Mucosa of descending colon (tissue), 3 donors: ENCODE data around the gene NDUFV3. TPM values are rescaled to one million over a fixed set of nuclear protein-coding genes. Genes with fewer than 3 reads are reported as not detected.
"Not testable (repeated sequence)": the region's sequence is repeated elsewhere in the genome, so short reads cannot be mapped to it uniquely, and the experiment has no call there.

Experiments
- ATAC-seq: fragments of 200-7000 bp; cut with Tn5 transposase; one replicate; pipeline ENCODE4 v1.9.1; 2020; ENCODE audit warnings: mild to moderate bottlenecking, moderate library complexity
- DNase-seq, 3 donors: peaks; one replicate each; pipeline ENCODE4 v3.0.0-alpha.2; 2020
- H3K36me3 ChIP-seq: fragments of 200-600 bp; one replicate; pipeline ENCODE4 v1.8.0; 2021; ENCODE audit warnings: low read depth, mild to moderate bottlenecking
- H3K4me1 ChIP-seq: fragments of 200-600 bp; one replicate; pipeline ENCODE4 v1.8.0; 2021; ENCODE audit warnings: low read depth, mild to moderate bottlenecking
- H3K4me3 ChIP-seq: fragments of 200-600 bp; one replicate; pipeline ENCODE4 v1.8.0; 2021; ENCODE audit warnings: mild to moderate bottlenecking
- H3K9me3 ChIP-seq: fragments of 200-600 bp; one replicate; pipeline ENCODE4 v1.8.0; 2021; ENCODE audit warnings: mild to moderate bottlenecking
- CTCF ChIP-seq: fragments of 200-600 bp; IDR thresholded peaks from one replicate; pipeline ENCODE4 v1.8.0; 2022; ENCODE audit warnings: antibody characterized with exemption, mild to moderate bottlenecking
- intact Hi-C, 2 donors: fragments of 100-400 bp; cut with DNase I in 1 of 2; cut with micrococcal nuclease in 1 of 2; formaldehyde crosslinking; loops; one replicate each; pipeline versions ENCODE4 v1.11.0 to v1.11.1; 2022; cut with DNase I, micrococcal nuclease
- total RNA-seq, 3 donors: library from RNA; stranded (reverse); fragmentation: NEBNext Ultra II Directional in 2 of 3; extraction: Animal tissue kit (Norgen Biotek cat#: 25700) in 2 of 3; gene quantifications; one replicate each; pipeline versions ENCODE4 v1.2.1 to v1.2.4, GENCODE V29; 2021 to 2023
- donor health status: DM: no; HTN: no; CAD: no; lungs with moderate emphysema.
- donor health status: DM: no; HTN: no; CAD: no.
- donor health status: DM: no; HTN: yes; CAD: no.

NDUFV3 gene
- total RNA-seq, 3 donors from 2014 or later: 36.9 to 54.4 (median 38.5) TPM

GRCh38 chr21:42873096-42873495 is 20.0 kb upstream of the NDUFV3 start:
- TF ChIP-seq CTCF: no peak
- ATAC-seq: no peak
- H3K4me3 ChIP-seq: no peak overlapping the region
- no peak for DNase-seq
- intact Hi-C loops: no loop called here
- H3K9me3 ChIP-seq: no peaks in the 10 kb centered on the region
- H3K4me1 ChIP-seq: peaks cover 8% of the 10 kb centered on the region
- H3K36me3 ChIP-seq: peaks cover 5% of the 10 kb centered on the region

DNA sequence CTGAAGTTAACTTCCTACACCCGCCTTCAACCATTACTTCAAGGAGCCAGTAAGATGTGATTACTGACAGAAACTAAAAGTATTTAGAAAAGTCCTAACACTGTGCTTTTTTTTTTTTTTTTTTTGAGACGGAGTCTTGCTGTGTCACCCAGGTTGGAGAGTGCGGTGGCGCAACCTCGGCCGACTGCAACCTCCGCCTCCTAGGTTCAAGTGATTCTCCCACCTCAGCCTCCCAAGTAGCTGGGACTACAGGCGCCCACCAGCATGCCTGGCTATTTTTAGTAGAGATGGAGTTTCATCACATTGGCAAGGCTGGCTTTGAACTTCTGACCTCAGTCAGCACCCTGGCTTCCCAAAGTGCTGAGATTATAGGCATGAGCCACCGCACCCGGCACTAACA is 17.3 kb upstream of the NDUFV3 start:
- H3K9me3 ChIP-seq, DNase-seq, H3K36me3 ChIP-seq, ATAC-seq, intact Hi-C loops, H3K4me3 ChIP-seq: not testable (repeated sequence)
- H3K4me1 ChIP-seq: peaks cover 14% of the 10 kb centered on the region

DNA sequence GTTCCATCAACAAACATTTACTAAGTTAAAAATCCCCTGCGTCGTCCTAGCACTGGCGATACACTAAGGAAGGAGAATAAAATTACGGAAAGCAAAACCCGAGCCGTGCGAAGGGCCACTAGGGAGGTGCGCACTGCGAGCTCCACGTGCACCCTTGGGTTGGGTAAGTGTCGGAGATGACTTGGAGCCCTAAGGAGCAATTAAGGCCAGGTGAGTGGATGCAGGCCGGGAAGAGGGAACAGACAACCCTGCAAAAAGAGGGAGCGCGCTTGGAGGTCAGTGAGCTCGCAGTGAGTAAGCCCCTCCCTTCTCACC is 14.5 kb upstream of the NDUFV3 start:
- no peak for TF ChIP-seq CTCF
- Histone ChIP-seq H3K4me1 (peaks cover 14% of the 10 kb centered on the region), H3K4me3 (peak overlapping the region; percentile 91), H3K9me3 (no peaks in the 10 kb centered on the region), H3K36me3 (no peaks in the 10 kb centered on the region)
- DNase-seq (no peak), ATAC-seq (peak; percentile 56)
- intact Hi-C loops: no loop called here

DNA sequence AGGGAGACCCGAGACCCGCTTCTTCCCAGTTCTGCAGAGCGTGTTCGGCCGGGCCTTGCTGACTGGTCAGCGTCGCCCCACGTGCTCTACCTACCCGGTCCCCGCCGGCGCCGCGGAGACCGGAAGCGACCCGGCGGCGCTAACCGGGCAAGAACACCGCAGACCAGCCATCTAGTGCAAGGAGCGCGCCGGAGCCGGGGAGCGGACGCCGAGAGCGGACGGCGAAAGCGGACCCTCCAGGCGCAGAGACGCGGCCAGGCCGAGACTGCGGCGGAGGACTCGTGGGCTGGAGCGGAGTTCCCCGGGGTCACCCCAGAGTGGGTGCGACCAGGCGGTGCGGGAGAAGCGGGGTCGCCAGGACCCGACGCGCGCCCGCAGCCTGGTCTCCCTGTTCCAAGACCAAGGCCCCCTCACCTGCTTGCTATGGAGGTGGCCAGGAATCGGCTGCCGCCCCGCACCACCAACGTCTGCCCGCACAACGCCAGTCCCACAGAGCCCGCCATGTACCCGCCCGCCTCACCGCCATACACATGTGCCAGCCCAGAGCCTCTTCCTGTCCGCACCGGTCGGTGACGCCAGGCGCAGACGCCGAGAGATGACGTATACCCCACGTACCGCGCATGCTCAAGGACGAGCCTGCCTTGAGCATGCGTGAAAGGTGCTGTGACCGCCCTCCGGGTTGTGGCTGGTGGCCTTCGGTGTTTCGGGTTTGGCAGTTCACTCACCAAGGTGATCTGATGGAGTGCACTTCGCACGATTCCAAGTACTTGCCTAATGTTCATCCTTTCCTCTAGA is 13.9 kb upstream of the NDUFV3 start, which contains the start of gene WDR4:
Gene WDR4 (minus strand): TSS at position 547 of the 795 bp plus-strand sequence. CDS start 44 bp downstream, at position 503.
- TF ChIP-seq CTCF: no peak
- peak within 1 kb of the TSS; percentile 91 for H3K4me3 ChIP-seq
- H3K4me1 ChIP-seq: peaks cover 14% of the 10 kb centered on the region
- peak; percentile 98 to 99 (median 98) for DNase-seq
- H3K36me3 ChIP-seq: no peaks in the 10 kb centered on the region
- intact Hi-C loops: no loop called here
- peak; percentile 98 for ATAC-seq
- H3K9me3 ChIP-seq: no peaks in the 10 kb centered on the region

- peaks cover 14% of the 10 kb centered on the region for H3K4me1 ChIP-seq
- intact Hi-C loops: no loop called here
- DNase-seq (no peak), ATAC-seq (no peak)
- TF ChIP-seq CTCF: no peak
- H3K9me3 ChIP-seq: no peaks in the 10 kb centered on the region
- no peak overlapping the region for H3K4me3 ChIP-seq
- no peaks in the 10 kb centered on the region for H3K36me3 ChIP-seq
Measured at GRCh38 chr21:42880352-42880751, 12.8 kb upstream of the NDUFV3 start.

DNA sequence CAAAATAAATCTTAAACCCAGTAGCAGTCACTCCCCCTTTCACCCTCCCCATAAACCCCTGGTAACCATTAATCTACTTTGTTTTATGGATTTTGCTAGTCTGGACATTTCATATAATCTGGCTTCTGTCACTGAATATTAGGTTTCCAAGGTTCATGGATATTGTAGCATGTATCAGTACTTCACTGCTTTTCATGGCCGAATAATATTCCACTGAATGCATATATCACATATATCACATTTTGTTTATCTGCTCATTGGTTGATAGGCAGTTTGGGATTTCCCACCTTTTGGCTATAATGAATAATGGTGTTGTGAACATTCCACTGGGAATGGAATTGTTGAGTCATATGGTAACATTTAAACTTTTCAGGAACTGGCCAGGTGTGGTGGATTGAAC is 9.2 kb upstream of the NDUFV3 start:
- ATAC-seq: no peak
- H3K4me3 ChIP-seq: no peak overlapping the region
- no peaks in the 10 kb centered on the region for H3K9me3 ChIP-seq
- H3K36me3 ChIP-seq: no peaks in the 10 kb centered on the region
- no peaks in the 10 kb centered on the region for H3K4me1 ChIP-seq
- intact Hi-C loops: no loop called here
- DNase-seq: no peak
- no peak for TF ChIP-seq CTCF
